ENCODE measurements around the gene LGI2.

DNA sequence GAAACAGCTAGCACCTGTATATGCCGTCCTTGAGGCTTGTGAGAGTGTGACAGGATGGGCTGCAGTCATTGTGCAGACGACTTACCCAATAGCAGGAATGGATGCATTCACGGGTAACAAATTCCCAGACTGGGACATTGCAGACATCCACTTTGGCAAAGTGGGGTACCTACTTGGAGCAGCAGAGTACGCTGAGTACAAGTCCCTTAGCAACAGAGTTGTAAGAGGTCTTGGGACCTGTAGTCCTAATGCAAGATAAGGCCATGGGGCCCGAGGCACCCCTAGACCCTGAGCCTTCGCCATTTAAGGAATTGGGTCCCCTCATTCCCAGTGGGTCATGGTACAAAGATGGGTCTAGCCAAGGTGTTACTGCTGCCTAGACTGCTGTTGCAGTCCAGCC lies 62.5 kb downstream of the LGI2 start:
- no peak for TF ChIP-seq CTCF (IDR thresholded peaks at IDR 0.05)
- no peak for TF ChIP-seq NR2C2 (CRISPR knock-in tag; IDR thresholded peaks at IDR 0.05)
- TF ChIP-seq, protein P1, sequence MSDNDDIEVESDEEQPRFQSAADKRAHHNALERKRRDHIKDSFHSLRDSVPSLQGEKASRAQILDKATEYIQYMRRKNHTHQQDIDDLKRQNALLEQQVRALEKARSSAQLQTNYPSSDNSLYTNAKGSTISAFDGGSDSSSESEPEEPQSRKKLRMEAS (CRISPR knock-in tag; IDR thresholded peaks at IDR 0.05), result no peak
- TF ChIP-seq ATF6 (CRISPR knock-in tag; IDR thresholded peaks at IDR 0.05), result no peak
- TF ChIP-seq TCF7 (CRISPR knock-in tag; IDR thresholded peaks at IDR 0.05; ENCODE audit: low read depth), result no peak
- TF ChIP-seq SMAD4 (CRISPR knock-in tag; IDR thresholded peaks at IDR 0.05), result no peak
- TF ChIP-seq AFF4 (CRISPR knock-in tag; IDR thresholded peaks at IDR 0.05; ENCODE audit: borderline replicate concordance), result no peak
- TF ChIP-seq, protein P2, sequence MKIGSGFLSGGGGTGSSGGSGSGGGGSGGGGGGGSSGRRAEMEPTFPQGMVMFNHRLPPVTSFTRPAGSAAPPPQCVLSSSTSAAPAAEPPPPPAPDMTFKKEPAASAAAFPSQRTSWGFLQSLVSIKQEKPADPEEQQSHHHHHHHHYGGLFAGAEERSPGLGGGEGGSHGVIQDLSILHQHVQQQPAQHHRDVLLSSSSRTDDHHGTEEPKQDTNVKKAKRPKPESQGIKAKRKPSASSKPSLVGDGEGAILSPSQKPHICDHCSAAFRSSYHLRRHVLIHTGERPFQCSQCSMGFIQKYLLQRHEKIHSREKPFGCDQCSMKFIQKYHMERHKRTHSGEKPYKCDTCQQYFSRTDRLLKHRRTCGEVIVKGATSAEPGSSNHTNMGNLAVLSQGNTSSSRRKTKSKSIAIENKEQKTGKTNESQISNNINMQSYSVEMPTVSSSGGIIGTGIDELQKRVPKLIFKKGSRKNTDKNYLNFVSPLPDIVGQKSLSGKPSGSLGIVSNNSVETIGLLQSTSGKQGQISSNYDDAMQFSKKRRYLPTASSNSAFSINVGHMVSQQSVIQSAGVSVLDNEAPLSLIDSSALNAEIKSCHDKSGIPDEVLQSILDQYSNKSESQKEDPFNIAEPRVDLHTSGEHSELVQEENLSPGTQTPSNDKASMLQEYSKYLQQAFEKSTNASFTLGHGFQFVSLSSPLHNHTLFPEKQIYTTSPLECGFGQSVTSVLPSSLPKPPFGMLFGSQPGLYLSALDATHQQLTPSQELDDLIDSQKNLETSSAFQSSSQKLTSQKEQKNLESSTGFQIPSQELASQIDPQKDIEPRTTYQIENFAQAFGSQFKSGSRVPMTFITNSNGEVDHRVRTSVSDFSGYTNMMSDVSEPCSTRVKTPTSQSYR (CRISPR knock-in tag; IDR thresholded peaks at IDR 0.05), result no peak
- no peak for TF ChIP-seq TEAD4 (CRISPR knock-in tag; IDR thresholded peaks at IDR 0.05)
